GM18517 (cell line): ENCODE measurements around the gene OTULIN.

Source experiments
- ATAC-seq: cut with Tn5 transposase; IDR thresholded peaks from one replicate; pipeline ENCODE4 v1.9.1; 2021; ENCODE audit warnings: mild to moderate bottlenecking, moderate library complexity; ENCODE audit not compliant: unreplicated experiment

The OTULIN gene

DNA sequence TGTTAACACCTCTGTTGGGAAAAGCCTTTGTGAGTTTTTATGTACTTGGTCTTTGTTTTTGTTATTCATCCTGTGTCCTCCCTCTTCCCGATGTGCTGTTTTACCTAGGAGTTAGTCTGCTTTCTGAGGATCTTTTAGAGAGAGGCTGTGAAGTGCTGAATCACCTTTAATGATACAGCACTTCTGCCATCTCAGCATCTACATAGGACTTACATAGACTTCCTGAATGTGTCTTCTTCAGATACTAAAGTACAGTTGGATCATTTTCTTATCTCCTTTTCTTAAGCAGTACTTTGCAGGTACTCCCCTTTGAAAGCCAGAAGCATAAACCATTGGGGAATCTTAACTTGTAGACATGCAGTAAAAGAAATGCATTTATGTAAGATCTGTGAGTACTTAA is 31.5 kb downstream of the OTULIN start:
- ATAC-seq: no peak

DNA sequence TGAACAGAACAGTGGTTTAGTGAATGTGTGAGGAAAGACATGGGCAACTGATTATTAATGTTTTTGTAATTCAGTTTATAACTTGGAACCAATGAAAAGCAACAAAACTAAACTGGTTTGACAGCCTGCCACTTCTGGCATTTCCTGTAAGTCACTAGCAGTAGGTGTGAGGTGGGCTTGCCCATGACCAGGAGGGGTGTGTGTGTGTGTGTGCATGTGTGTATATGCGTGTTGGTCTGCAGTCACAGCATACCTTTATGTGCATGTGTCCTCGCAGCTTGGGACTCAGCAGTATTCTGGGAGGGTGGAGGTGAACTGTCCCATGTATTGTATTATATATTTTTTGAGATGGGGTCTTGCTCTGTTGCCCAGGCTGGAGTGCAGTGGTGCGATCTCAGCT is 32.3 kb downstream of the OTULIN start:
- no peak for ATAC-seq

DNA sequence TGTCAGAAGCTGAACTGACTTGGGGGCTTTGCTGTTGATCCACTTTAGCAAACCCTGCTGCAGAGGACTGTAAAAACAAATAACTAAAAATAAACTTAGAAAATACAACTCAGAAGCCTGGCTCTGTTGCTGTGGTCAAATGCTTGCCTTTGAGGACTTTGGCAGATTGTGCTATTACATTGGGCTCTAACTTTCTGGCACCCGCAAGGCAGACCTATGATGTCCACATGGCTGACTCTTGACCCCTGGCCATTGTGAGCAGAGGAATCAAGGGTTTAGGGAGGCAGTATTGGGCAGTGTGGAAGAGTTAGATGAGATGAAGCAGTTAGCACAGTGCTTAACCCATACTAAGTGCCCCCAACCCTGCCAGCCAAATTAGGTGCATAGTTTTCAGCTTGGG is 34.0 kb downstream of the OTULIN start:
- ATAC-seq: no peak

DNA sequence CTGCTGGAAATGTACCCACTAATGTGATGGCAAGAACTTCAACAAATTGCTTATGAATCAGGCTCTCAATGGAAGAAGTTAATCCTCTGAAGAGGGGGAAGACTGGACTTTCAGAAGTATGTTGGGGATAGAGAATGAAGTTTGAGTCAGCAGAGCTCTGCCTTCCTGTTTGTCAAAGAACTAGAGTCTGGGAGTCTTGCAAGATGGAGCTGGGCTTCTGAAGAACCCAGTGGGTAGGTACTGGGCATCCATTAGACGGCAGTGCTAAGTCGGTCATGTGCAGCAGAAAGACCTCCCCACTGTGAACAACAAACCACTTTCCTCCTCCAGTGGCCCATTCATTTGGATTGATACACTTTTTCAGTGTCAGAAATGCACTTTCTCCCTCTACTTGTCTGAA is 34.6 kb downstream of the OTULIN start:
- no peak for ATAC-seq

DNA sequence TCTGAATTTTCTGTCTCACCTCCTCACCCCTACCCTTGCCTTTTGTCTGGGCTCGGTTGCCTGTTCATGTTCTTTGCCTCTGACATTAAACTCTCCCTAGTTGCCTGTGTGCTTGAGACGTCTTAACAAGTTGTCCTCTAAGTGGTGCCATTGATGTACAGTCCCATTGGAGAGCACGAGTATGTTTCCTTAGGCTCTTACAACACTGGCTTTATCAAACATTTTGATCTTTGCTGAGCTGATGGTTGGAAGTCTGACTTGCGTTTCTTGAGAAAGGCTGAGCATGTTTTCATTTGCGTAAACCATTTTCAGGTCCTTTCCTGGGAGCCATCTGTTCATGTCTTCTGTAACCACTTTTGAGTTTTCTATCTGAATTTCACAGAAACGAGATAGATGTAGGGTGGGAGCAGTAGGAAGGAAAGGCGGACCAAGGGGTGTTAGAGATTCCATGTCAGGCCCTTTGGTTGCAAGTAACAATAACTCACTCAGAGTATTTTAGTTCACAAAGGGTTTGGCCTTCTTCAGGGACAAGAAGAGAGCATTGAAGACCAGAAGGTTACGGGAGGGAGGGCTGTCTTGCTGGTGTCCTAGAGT is 35.4 kb downstream of the OTULIN start:
- ATAC-seq: no peak

DNA sequence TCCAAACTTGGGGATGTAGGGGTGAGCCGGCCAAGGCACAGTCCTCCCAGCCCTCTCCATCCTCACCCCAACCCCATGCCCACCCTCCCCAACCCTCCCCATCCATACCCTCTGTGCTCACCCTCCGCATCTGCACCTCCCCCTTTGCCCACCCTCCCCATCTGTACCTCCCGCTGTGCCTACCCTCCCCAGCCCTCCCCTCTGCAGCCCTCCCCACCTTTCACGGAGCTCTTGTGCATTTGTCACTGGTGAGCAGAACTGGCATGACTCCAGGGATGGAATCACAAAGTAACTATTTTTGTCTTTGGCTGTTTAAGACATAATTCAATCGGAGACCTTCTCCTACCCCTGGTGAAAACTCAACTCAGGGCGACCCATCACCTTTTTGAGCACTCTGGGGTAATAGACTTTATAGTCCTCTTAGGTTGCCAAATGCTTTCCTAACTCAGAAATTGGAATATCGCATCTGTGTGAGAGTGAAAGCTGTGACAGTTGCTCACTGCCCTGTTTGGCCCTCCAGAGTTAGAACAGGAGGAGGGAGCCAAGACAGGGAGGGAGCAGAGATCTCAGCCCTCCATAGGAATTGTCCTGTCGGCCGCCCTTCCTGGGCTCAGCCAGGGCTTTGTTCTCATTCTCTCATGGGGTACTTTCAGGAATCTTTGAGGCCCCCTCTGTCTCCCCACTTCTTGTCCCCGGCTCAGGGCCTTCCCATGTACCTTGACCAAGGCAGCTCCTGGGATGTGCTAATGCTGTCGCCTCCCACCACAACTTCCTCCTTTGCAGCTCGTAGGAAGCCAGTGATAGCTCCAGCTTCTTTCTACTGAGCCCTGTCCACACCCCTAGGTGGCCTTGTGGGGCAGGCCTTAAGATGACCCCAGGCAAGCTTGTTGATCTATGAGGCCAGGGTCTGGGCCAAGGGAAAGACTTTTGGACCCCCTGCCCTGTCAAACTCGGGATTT is 36.2 kb downstream of the OTULIN start:
- ATAC-seq: no peak

DNA sequence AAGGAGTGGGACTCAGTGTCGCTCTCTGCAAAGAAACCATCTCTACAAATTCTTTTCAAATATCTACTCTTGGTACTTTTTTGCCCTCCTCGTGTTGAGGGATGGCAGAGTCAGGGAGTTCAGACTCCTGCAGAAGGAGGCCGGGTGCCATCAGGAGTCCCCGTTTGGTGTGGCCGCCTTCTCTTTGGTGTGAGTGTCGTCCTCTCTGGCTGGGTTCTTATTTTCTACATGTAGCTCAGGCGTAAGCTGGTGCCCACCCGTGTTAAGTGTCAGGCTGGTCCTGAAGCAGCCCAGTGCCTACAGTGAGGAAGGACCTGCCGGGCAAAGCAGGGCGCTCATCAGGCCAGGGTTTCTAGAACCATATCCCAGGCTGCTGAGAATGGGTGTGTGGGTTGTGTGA is 37.0 kb downstream of the OTULIN start:
- ATAC-seq: no peak

DNA sequence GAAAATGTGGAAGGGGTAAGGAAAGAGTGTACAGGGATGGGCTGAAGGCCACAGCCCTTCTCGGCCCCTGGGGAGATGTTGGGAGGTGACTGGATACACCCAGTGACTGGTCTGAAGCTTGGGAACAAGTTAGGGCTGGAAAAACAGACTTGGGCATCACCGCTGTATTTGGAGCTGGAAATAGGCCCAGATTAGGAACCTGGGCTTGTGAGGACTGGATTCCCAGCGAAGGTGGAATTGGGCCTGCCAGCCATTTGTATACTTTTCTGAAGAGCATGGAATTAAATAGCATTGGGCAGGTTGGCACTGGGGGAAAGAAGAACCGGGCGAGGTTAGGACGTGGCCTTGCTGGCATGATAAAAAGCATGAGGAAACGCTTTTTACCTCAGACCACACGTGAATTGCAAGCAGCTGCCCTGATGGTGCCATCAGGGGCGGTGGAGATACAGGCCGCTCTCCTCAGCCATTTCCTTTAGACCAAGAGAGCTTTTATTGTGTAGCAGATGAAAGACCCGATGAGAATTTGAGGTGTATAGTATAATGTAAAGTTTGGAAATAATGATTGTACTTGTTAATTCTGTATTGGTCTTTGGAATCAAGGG is 37.8 kb downstream of the OTULIN start:
- no peak for ATAC-seq

DNA sequence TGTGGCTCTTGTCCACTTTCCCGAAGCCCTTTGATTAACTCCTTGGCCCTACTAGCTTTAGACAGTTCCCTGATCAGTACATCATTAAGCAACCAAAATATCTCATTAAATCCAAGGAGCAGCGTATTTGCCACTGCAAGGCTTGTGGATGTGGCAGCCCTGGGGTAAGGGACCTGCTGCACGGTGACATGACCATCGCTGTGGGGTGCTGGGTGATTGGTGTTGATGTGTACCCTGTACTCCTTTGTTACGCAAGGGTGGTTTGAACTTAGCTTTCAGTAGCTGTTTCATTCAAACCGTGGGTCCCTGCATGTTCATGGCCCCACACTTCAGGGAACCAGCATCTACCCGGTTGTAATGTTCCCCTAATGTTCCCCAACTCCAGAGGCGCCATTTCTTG is 41.0 kb downstream of the OTULIN start:
- no peak for ATAC-seq

DNA sequence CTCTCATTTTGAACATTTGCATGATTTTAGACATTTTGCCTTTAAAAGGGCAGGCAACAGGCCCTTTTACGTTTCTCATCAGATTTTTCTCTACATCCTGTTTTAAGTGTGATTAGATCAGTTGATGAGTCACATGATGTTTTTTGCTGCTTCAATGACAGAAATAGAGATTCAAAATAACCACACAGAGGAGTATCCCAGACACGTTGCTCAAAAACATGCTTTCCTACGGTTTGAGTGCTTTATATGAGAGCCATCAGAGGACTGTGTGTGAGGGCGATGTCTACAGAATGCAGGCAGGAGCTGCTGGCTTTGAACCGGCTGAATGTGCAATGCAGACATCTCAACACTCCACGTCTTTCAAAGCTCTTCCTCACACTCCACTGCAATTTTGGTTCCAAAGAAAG is 42.1 kb downstream of the OTULIN start:
- no peak for ATAC-seq

DNA sequence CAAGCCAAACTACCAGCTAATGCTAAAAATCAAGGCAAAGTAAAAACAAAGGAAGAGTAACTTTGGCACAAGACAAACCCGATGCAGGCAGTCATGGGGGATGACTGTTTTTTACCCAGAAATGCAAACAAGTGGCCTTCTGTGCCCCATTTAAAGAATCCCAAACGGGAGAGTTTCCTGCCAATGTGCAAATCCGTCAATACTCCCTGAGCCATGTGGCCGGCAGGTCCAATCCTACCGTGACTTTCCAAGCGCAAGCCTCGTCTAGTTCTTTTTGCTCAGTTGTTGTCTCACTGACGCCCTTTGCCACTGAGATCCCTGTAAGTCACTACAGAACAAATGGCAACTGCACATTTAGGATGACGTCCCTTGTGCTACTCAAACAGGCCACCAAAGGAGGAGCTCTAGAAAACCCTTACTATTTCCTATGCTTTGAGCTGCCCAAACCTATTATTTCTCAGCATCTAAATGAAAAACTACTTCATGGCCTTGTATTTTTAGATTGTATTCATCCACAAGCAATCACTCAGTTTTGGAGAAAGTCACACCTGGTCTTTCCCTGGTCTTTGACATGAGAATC is 43.4 kb downstream of the OTULIN start:
- ATAC-seq: no peak

DNA sequence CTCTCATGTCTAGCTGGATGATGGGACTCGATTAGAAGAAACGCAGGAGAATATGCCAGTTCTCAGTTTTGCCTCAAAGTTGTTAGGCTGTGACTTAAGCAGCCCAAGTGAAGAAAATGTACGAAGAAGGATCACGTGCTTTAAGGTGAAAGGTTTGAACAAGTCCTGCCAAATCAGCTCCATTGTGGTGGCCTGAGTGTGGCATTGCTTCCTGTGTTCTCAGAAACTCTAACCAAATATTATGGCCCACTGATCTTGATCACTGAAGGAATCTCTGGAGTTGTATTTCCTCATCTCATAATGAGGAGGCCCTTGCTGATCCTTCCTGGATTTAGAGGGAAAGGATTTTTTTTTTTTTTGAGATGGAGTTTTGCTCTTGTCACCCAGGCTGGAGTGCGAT is 44.0 kb downstream of the OTULIN start:
- no peak for ATAC-seq

DNA sequence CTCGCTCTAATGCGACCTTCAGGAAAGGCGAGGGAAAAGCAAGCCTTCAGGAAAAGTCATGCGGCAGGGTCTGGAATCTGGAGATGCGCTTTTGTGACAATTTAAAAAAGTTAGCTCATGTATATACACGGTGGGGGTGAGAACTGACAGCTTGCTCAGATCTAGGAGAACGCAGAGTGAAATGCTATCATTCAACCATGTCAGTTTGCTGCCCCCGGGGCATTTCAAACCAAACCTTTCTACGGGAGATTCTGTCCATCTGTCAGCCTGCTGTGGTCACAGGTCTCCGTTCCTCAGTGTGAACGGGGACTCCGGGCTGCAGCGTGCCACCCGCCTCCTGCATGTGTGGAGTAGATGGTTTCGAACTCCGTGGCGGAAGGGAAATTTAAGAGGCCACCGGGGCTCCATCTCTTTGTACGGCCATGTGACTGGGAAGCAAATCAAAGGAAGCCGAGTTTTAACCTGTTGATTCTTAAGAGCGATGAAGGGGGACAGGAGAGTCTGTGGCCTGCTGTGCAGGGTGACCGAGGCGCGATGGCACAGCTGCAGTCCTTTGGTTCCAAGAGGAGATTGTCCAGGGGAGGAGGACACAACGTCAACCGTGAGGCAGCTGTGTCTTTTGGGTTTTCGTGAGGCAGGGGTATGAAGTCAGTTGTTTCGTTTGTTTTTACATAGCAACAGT is 45.9 kb downstream of the OTULIN start:
- ATAC-seq: no peak

DNA sequence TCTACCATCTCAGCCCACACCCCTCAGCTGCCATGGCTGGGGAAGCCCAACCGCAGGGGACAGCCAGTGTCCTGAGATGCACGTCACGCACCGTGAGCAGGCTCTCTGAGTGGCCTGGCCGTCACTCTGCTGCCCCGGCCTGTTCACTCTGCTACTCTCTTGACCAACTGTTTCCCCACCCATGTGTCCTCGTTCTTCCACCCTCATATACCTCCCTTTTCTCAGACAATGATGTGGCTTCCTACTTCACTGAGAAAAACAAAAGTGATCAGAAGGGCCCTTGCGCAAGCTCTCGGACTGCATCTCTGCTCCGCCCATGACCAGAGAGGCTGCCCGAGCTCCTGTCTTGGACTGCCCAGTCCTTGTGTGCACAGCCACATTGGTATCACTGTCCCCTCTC is 47.6 kb downstream of the OTULIN start:
- no peak for ATAC-seq

DNA sequence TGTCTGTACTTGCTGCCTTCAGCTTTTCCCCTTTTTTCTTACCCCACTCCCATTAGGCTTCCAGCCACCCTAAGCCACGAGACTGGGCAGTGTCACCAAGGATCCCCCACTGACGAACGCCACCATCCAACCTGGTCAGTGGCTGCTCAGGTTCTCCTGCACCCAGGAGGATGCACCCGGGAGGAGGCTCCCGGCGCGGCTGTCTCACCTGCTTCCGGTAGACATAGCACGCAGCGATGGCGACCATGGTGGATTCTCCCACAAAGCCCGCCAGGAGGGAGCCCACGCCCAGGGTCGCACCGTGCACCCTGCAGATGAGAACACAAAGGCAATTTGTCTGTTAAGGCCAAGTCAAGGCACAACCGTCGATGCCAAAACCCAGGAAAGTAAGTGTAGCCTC is 48.1 kb downstream of the OTULIN start:
- ATAC-seq: no peak

DNA sequence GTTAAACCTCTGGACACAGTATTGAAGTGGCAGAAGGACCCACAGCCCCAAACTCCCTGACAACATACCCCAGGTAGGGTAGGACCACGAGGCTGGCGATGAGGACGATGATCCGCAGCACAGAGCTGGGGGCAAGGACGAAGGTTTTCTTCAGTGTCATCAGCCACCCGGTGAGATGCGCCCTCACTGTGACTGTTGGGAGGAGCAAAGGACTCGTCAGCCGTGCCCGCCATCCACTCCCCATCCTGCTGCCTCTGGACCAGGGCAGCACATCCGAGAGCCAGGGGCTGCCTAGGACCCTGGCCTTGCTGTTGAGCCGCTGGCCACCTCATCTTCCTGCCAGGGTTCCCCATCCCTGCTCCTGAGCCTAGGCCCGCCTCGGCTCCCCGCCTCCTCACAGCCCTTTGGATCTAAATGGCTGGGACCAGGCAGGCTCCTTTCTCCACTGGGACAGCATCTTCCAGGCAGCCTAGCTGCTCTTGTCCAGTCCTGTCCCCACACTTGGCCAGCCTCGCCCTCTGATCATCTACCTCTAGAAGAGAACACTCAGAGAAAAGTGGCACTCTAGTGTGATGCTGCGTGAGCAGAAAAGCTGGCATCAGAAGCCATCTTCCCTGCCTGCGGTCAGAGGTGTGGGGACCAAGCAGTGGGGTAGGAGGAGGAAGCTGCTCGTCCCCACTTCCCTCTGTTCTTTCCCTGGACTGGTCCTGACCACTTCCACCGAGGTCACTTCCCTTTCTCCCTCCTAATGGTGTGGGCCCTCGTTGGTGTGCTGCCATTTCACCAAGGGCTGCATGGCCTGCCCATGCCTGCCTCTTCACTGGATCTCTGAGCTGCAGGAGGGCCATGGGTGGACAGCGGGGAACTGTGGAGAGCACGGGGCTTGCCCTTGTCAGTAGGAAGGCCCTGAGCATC is 49.2 kb downstream of the OTULIN start:
- no peak for ATAC-seq

DNA sequence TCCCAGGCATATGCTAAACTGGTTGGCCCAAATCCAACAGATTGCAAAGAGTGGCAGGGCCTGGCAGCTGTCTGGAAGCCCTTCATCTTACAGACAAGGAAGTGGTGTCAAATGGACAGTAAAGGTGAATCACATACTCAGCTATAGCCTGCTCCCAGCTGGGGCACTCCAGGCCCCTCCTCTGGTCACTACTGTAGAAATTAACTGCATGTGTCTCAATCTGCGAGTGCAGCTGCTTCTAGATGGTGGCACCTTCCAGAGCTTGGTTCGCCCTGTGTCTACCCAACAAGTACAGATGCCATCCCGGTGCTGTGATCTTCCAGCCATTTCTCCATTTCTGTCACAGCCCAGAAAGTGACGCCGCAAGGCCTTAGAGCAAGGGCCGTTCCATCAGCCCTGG is 50.2 kb downstream of the OTULIN start:
- no peak for ATAC-seq

DNA sequence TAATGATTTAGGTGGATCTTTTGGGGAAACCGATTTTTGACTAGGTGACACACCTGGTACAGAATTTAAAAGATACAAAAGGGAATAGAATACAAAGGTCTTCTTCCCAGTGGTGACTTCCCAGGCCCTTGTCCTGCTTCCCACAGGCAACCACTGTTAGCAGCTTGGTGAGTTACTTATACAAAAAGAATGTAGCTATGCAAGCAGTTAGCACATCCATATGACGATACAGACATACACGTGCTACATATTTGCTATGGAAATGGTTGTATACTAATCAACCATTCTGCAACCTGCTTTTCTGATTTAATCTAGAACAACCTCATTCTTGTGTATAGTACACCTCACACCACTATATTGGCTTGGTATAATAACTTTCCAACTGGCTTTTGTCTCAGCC is 51.0 kb downstream of the OTULIN start:
- ATAC-seq: no peak

DNA sequence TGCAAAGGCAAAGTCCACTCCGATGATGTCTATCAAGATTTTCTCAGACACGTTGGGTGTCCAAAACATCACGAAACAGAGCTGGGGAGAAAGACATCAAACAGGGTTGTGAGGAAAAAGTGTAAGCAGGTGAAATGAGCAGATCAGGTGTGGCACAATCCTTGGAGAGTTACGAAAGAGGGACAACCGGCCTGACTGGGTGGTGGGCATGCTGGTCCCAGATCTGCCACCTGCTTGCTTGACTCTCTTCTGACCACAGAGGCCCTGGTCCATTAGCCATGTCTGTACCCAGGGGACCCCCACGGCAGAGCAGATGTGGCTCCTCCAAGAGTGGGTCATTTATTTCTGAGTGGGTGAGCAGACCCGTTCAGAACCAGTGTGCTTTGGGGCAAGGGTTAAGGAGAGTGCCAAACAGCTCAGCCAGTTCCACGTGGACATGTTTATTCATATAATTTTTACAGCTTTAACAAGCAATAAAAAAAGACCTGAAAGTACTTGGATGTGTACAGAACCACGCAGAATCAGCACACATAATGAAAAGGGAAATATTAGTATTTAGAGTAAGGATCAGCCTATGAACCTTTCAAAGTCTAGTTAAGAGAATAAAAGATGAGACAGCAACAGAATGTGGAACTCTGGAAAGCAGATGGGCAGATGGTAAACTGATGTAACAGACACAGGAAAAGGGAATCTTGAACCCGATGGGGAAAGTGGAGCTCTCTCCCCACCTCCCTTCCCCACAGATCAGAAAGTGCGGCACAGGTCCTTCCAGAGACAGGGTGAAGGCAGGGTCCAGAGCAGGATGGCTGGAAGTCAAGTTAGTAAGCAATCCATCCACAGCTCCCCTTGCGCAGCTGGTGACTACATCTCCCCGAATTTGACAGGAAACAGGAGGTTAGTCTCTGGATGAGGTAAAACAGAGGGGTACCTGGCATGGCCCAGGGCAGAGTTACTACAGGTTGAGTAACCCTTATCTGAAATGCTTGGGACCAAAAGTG is 52.5 kb downstream of the OTULIN start:
- no peak for ATAC-seq
